Measurements from ENCODE around the gene SLC27A1. TPM values are rescaled to one million over a fixed set of nuclear protein-coding genes. Genes with fewer than 3 reads are reported as not detected.

SLC27A1 gene
- total RNA-seq, 1 experiment from 2014 or later, result 8.9 TPM

DNA sequence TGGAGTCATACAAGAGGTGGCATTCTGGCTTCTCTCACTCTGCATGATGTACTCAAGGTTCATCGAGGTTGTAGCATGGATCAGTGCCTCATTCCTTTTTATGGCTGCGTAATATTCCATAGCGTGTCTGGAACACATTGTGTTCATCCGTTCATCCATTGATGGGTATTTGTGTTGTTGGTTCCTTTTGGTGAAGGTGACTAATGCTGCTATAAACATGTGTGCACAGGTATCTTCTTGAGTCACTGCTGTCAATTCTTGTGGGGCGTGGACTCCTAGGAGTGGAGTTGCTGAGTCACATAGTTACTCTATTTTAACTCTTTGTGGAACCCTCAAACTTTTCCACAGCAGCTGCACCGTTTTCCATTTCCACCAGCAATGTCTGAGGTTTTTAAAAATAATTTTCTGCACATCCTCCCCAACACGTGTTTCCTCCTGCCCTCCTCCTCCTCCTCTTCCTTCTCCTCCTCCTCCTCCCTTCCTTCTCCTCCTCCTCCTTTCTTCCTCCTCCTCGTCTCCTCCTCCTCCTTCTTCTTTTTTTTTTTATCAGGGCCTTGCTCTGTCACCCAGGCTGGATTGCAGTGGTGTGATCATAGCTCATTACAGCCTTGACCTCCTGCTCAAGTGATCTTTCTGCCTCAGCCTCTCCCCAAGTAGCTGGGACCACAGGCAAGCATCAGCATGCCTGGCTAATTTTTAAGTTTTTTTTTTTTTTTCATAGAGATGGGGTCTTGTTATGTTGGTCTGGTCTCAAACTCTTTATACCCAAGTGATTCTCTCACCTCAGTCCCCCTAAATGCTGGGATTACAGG, 19.9 kb upstream of the SLC27A1 start:
- Histone ChIP-seq H3K4me3 (ENCODE audit: low read length) (peak overlapping the region; percentile 15; the same call in 1 of the 2 replicates), H3K9me2 (replicated peaks; ENCODE audit: low read length) (no peaks in the 10 kb centered on the region), H3K79me2 (ENCODE audit: low read length) (no peaks in the 10 kb centered on the region), H4K20me1 (ENCODE audit: low read length) (no peaks in the 10 kb centered on the region), H3K36me3 (ENCODE audit: low read depth, low read length) (no peaks in the 10 kb centered on the region; the same call in 1 of the 2 replicates), H3K27me3 (ENCODE audit: low read length) (no peaks in the 10 kb centered on the region), H3F3A (ENCODE audit: low read length, unreplicated experiment) (peaks cover 4% of the 10 kb centered on the region), H3K4me1 (ENCODE audit: insufficient read depth, low read length) (peaks cover 9% of the 10 kb centered on the region), H3K9ac (ENCODE audit: low read length) (peak overlapping the region; percentile 45), H3K9me3 (ENCODE audit: low read length) (no peaks in the 10 kb centered on the region), H3K4me2 (ENCODE audit: low read length) (peak overlapping the region; percentile 60), H3K27ac (ENCODE audit: low read length) (peak overlapping the region; percentile 88), H2AFZ (ENCODE audit: low read length) (peak overlapping the region; percentile 52)
- POLR2A ChIA-PET (ENCODE audit: unreplicated experiment), result interaction anchor here (0.6 kb wide), 1 partner anchor 57 kb away, joined by 11 read pairs; no protein-coding TSS in a partner anchor
- CTCF ChIA-PET, result interaction anchor here (0.6 kb wide), 1 partner anchor 84 kb away, joined by 3 read pairs; no protein-coding TSS in a partner anchor
- intact Hi-C loops (cut with micrococcal nuclease), result no loop called here
- TF ChIP-seq EZH2phosphoT487 (IDR thresholded peaks at IDR 0.05; ENCODE audit: borderline replicate concordance, low read length) (no peak), EZH2 (IDR thresholded peaks at IDR 0.05; ENCODE audit: low read length, unreplicated experiment) (no peak)
- TF ChIP-seq, protein P1, sequence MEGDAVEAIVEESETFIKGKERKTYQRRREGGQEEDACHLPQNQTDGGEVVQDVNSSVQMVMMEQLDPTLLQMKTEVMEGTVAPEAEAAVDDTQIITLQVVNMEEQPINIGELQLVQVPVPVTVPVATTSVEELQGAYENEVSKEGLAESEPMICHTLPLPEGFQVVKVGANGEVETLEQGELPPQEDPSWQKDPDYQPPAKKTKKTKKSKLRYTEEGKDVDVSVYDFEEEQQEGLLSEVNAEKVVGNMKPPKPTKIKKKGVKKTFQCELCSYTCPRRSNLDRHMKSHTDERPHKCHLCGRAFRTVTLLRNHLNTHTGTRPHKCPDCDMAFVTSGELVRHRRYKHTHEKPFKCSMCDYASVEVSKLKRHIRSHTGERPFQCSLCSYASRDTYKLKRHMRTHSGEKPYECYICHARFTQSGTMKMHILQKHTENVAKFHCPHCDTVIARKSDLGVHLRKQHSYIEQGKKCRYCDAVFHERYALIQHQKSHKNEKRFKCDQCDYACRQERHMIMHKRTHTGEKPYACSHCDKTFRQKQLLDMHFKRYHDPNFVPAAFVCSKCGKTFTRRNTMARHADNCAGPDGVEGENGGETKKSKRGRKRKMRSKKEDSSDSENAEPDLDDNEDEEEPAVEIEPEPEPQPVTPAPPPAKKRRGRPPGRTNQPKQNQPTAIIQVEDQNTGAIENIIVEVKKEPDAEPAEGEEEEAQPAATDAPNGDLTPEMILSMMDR (conservative IDR thresholded peaks at IDR 0.05; ENCODE audit: low read depth, low read length), result no peak
- peak; percentile 95 for DNase-seq
- peak; percentile 83 for ATAC-seq
- no TSS peak for BruUV-seq (replicated peaks)

DNA sequence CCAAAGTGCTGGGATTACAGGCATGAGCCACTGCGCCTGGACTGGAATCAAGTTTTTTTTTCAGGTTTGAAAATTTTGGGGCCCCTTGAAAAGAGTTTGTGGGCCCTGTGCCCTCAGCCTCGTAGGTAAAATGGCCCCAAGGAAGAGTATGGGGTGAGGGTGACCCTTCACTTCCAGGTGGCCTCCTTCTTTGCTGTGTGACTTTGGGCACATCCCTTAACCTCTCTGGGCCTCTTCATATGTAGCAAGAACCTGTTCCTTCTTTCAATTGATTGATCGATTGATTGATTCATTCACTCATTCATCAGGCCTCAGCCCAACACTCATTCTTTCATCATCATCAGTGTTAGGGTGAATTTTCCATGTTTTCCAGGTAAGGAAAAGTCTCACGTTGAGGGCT, 18.5 kb upstream of the SLC27A1 start:
- Histone ChIP-seq H3K36me3 (ENCODE audit: low read depth, low read length) (no peaks in the 10 kb centered on the region; the same call in 1 of the 2 replicates), H3K9ac (ENCODE audit: low read length) (no peak overlapping the region), H3K27me3 (ENCODE audit: low read length) (peaks cover 9% of the 10 kb centered on the region; the same call in 1 of the 2 replicates), H3K4me2 (ENCODE audit: low read length) (no peak overlapping the region), H3F3A (ENCODE audit: low read length, unreplicated experiment) (peaks cover 4% of the 10 kb centered on the region), H3K4me3 (ENCODE audit: low read length) (no peak overlapping the region), H4K20me1 (ENCODE audit: low read length) (no peaks in the 10 kb centered on the region), H3K9me2 (replicated peaks; ENCODE audit: low read length) (no peaks in the 10 kb centered on the region), H3K9me3 (ENCODE audit: low read length) (no peaks in the 10 kb centered on the region), H3K79me2 (ENCODE audit: low read length) (no peaks in the 10 kb centered on the region), H2AFZ (ENCODE audit: low read length) (no peak overlapping the region), H3K4me1 (ENCODE audit: insufficient read depth, low read length) (peaks cover 9% of the 10 kb centered on the region), H3K27ac (ENCODE audit: low read length) (no peak overlapping the region)
- TF ChIP-seq, protein P1 (conservative IDR thresholded peaks at IDR 0.05; ENCODE audit: low read depth, low read length), result no peak
- TF ChIP-seq EZH2phosphoT487 (IDR thresholded peaks at IDR 0.05; ENCODE audit: borderline replicate concordance, low read length) (no peak), EZH2 (IDR thresholded peaks at IDR 0.05; ENCODE audit: low read length, unreplicated experiment) (no peak)
- no peak for DNase-seq
- ATAC-seq, result no peak
- ChIA-PET POLR2A (ENCODE audit: unreplicated experiment) (no interaction called here), CTCF (no interaction called here)
- no TSS peak for BruUV-seq (replicated peaks)
- intact Hi-C loops (cut with micrococcal nuclease), result loop anchor here (2.0 kb wide), 1 partner anchor 15 kb away; no protein-coding TSS in a partner anchor
